ENCODE results near the gene MKKS. TPM values are rescaled to one million over a fixed set of nuclear protein-coding genes. Genes with fewer than 3 reads are reported as not detected.
A peak's percentile ranks its signal among the peaks of the same experiment; 100 is the strongest.

MKKS gene
- total and polyA plus RNA-seq, 2 of the 13 experiments (the other 11 are each of a cell fraction or from before 2014, with no cell fraction given) = 26.7 to 34.5 TPM

- TF ChIP-seq DNMT1 (CRISPR knock-in tag; IDR thresholded peaks at IDR 0.05) (no peak), MBD4 (IDR thresholded peaks at IDR 0.05; ENCODE audit: borderline replicate concordance, low read length) (peak; percentile 77), AGO2 (optimal IDR thresholded peaks at IDR 0.05; ENCODE audit: low read depth, low read length) (no peak), ZNF678 (CRISPR knock-in tag; IDR thresholded peaks at IDR 0.05) (no peak), ZNF180 (CRISPR knock-in tag; IDR thresholded peaks at IDR 0.05; ENCODE audit: borderline replicate concordance, low read depth) (no peak; the same call in 1 of the 2 replicates), USF2 (IDR thresholded peaks at IDR 0.05; ENCODE audit: low read depth, low read length) (no peak), USF2 (CRISPR knock-in tag; IDR thresholded peaks at IDR 0.05; ENCODE audit: borderline replicate concordance) (no peak), ZNF740 (CRISPR knock-in tag; IDR thresholded peaks at IDR 0.05) (no peak), ZNF749 (CRISPR knock-in tag; IDR thresholded peaks at IDR 0.05; ENCODE audit: borderline replicate concordance) (no peak), REXO4 (CRISPR knock-in tag; IDR thresholded peaks at IDR 0.05; ENCODE audit: borderline replicate concordance) (no peak), FUBP1 (CRISPR knock-in tag; IDR thresholded peaks at IDR 0.05; ENCODE audit: borderline replicate concordance) (0 out of 2 replicates have a peak, but pooled peaks have one; percentile 52), NPAS2 (CRISPR knock-in tag; IDR thresholded peaks at IDR 0.05; ENCODE audit: borderline replicate concordance) (no peak), ZNF318 (CRISPR knock-in tag; IDR thresholded peaks at IDR 0.05) (no peak), MXD4 (CRISPR knock-in tag; IDR thresholded peaks at IDR 0.05) (no peak), TAF1 (CRISPR knock-in tag; IDR thresholded peaks at IDR 0.05) (no peak; the same call in 1 of the 2 replicates), KDM1A (CRISPR knock-in tag; IDR thresholded peaks at IDR 0.05) (no peak), ZNF326 (CRISPR knock-in tag; IDR thresholded peaks at IDR 0.05; ENCODE audit: borderline replicate concordance) (no peak)
Observed at GRCh38 chr20:10367943-10368701, 65.9 kb downstream of the MKKS start (continued).

All from HepG2 (cell line).